ENCODE data around the gene STAG2.
"Not testable (repeated sequence)": the region's sequence is repeated elsewhere in the genome, so short reads cannot be mapped to it uniquely, and the experiment has no call there.

The STAG2 gene

DNA sequence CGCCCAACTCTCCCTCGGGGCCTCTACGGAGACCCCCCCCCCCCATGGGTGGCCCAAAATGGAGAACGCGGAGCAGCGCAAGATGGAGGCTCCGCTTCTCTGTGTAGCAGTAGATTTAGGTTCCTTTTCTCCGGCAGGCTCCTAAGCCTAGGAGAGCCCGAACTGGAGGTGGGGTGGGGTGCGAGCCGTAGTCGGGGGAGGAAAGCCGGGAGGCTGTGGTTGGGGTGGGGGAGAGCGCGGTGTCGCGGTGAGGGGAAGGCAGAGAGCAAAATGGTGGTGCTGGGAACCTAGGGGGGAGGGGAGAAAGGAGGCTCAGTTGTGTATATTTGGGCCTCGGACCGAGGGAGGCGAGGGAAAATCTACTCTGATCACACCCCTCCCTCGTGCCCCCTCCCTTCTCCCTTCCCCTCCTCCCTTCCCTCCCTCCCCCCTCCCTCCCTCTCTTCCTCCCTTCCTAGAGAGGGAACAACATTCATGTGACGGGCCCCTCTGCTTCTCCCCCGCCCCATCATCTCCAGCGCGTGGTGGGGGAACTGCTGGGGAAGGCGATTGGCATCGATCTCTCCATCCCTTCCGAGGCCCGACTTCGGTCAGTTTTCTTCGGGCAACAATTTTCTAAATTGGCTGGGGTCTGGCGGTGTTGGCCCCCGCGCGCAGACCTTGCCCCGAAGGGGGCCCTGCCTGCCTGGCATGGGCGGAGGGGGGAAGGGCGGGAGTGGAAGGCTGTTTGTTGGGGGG, at the start of gene STAG2:
Gene STAG2, plus strand, starts transcription at position 439 of the 738 bp plus-strand sequence. CDS start 60,922 bp downstream, outside the sequence.
- peak; percentile 70 for DNase-seq

GRCh38 chrX:123917069-123917468, 44.4 kb upstream of the STAG2 start:
- no peak for DNase-seq

- DNase-seq, result no peak
These were observed 43.3 kb upstream of the STAG2 start for GRCh38 chrX:123918106-123918721.

- no peak for DNase-seq
These were observed 41.3 kb upstream of the STAG2 start for GRCh38 chrX:123920105-123920785.

- no peak for DNase-seq
These were observed 38.3 kb upstream of the STAG2 start for GRCh38 chrX:123923211-123923610.

DNA sequence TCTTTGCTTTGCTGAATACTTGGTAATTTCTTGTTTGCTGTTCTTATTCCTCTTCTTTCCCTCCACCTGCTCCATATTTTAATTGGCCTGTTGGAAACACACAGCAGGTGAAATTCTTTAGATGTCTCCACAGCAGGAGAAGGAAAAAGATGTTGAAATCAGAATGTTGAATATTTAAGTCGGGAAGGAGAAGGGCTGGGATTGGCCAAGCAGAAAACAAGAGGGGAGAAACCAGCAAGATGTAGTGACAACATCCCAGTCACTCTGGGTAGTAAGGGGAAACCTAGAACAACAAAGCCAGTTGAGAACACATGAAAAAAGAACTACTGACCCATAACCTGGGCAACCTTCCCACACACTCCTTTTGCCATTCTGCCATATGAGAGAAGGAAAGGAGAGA, 37.3 kb upstream of the STAG2 start:
- DNase-seq, result no peak

DNA sequence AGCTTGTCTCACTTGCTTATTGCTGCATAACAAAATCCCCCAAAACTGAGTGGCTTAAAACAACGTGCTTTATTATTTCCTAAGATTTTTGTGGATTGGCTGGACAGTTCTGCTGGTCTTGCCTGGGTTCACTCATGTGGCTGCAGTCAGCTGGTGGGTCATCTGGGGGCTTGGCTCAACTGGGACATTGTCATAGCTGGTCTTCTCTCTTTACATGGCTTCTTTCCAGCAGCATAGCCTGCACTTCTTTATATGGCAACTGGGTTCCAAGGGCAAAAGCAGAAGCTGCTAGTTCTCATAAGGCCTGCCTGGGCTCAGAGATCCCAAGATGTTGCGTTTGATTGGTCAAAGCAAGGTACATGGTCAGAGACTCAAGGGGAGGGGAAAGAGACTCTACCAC, 33.7 kb upstream of the STAG2 start:
- no peak for DNase-seq

- DNase-seq, result not testable (repeated sequence)
These were observed 29.5 kb upstream of the STAG2 start for GRCh38 chrX:123932055-123932454.

GRCh38 chrX:123943074-123943473, 18.4 kb upstream of the STAG2 start:
- DNase-seq, result no peak

DNA sequence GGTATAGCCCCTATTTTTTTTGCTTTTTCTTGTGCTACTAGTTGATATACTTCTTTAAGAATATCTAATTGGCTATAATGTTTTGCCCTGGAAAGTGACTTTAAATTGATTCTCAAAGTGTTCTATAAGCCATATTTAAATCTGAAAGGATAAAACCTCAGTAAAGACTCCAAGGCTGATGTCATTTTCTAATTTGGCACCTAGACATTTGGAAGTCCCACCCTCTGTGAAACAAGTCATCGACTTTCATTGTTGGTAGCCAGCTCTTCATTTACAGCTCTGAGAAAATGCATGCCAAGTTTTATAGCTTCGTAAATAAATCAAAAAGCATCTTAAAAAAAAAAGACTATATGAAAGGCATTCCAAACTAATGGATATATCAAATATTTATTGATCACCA, 18.0 kb upstream of the STAG2 start:
- DNase-seq, result no peak

- no peak for DNase-seq
These were observed 11.7 kb upstream of the STAG2 start for GRCh38 chrX:123949846-123950245.

DNA sequence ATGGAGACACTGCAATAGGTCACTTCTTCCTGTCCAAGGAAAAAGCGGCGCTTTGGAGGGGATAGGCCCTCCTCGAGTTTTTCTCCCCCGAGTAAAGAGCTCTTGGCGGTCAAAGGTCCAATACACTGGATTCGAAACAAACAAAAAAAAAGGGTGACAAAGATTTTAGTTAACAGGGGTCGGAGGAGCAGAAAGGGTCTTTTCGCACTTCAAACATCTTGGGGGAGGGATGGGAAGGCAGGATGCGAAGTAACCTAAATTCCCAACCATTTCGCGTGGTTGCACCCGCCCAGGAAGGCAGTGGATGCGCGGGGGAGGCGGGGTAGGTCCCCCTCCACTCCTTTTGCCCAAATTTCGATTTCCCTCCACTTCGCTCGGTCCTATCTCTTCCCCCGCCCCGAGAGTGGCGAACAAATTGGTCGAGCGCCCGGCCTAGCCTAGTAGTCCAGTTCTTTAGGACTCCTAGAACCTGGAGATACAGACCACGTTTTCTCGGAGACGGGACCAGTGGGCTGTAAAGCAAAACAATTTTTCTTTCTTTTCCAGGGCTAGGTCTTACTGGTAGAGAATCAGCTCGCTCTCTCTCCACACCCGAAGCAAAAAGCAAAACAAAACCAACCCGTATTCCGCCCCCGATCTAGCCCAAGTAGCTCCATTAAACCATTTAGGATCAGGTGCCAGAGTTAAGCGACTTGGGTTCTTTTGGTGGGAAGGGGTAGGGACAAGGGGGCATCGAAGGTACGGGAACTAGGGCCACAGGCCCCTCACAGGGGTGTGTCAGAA, 2.0 kb upstream of the STAG2 start:
- peak; percentile 35 for DNase-seq

DNA sequence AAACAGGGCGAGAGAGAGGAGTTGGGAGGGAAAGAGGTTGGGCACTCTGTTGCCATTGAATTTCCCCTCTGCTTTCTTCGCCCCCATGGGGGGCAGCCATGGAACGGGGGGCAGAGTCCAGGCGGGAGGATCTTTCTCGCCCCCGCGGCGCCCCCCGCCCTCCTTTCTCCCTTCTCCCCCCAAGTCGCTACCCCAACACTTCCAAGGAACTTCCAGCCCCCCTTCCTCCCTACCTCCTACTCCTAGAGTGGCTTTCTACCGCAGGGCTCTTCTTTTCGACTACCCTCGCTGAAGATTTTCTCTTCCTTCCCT, 594 bp upstream of the STAG2 start:
- no peak for DNase-seq

DNA sequence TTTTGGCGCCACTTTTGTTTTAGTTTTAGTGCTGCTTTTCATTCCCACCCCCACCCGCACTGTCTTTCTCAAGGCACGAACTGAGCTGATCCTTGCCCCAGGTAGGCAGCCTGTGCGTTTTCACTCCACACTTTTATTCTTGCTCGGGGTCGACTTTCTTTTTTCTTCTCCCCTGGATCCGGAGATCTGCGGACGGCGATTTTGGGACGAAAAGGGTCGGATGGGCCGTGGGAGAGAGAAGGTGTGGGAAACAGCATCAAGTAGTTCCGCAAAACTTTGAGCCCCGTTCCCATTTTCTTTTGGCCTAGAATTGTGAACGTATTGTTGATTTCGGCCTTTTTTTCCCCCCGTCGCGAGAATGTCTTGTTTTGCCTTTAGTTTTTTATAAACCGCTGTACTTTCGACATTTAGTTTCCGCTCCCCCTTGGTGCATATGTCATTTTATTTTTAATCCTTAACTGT, 531 bp downstream of the STAG2 start:
- no peak for DNase-seq

- peak; percentile 84 for DNase-seq
These were observed 1.4 kb downstream of the STAG2 start for GRCh38 chrX:123962794-123963373.

DNA sequence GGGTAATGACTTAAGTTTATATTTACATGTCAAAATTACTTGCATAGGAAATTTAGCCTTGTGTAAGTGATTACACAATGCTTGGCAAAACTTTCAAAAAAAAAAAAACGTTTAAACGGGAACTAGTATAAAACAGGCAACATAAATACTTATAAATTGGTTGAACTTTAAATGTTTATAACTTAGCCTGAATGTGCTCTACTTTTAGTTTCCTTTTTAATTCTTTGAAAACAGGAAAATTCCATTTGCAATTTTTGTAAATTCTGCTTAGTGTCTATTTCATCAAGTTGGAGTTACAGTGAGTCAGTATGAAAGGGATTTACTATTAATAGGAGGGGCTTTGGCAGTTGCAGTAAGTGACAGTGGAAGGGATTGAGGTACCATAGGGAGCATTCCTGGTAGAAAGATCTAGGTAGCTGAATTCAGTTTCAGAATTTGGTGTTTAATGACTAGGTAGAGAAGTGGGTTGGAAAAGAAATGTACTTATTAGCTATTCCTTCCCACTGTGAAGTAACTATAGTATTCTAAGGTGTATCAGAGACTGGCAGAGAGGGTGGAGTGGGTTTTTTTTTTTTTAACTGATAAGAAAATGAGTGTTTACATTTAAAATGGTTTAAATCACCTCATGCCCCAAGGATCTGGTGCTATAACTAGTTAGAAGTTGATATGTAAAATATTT, 2.8 kb downstream of the STAG2 start:
- DNase-seq, result no peak

- DNase-seq, result no peak
These were observed 4.2 kb downstream of the STAG2 start for GRCh38 chrX:123965712-123966111.

DNA sequence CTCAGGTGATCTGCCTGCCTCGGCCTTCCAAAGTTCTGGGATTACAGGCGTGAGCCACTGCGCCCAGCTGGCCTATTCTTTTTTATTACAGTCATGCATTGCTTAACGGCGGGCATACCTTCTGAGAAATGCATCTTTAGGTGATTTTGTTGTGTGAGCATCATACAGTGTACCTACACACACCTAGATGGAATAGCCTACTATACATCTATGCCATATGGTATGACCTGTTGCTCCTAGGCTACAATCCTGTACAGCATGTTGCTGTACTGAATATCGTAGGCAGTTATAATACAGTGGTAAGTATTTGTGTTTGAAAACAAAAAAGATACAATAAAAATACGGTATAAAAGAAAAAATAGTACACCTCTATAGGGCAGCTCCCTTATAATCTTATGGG, 6.0 kb downstream of the STAG2 start:
- DNase-seq, result no peak

DNA sequence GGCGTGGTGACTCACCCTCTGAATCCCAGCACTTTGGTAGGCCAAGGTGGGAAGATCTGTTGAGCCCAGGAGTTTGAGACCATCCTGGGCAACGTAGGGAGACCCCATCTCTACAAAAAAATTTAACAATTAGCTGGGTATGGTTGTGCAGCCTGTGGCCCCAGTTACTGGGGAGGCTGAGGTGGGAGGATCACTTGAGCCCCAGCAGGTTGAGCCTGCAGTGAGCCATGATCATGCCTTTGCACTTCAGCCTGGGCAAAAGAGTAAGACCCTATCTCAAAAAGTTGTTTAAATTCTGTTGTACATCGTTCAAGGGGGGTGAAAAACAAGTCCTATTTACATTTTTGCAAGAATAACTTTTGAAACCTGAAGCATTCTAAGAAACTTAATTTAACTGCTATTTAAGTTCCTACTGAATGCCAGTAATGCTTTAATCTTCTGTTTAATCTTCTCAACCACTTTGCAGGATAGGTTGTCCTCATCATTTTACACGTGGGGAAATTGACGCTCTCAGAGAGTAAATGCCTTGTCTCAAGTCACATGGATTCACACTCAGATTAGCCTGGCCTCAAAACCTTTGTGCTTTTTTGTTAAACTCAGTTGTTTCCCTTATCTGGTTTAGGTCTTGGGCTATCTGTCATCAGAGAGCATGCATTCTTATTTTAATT, 7.0 kb downstream of the STAG2 start:
- DNase-seq, result no peak

- DNase-seq, result no peak
These were observed 10.5 kb downstream of the STAG2 start for GRCh38 chrX:123971982-123972381.

GRCh38 chrX:123973921-123974320, 12.4 kb downstream of the STAG2 start:
- DNase-seq, result no peak

DNA sequence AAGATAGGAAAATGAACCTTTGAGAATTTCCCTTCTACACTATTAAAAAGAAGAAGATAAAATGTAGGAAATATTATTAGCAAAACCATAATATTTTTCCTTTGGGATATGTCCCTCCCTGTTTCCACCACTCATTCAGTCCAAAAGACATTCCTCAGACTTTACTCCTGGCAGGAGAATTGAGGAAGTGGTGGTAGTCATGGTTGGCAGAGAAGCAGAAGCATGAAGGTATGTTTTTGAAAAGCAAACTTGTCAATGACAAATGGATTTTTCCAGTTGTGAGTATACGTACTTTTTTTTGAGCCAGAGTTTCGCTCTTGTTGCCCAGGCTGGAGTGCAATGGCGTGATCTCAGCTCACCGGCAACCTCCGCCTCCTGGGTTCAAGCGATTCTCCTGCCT, 13.7 kb downstream of the STAG2 start:
- no peak for DNase-seq

Measured in stimulated activated CD8-positive, alpha-beta memory T cell treated with anti-CD3 and anti-CD28 coated beads, Interleukin-4, amount 100 ng/mL, for 48 hours (primary cell).